AG04450 (cell line): ENCODE measurements around the gene TNFAIP8L1. TPM values are rescaled to one million over a fixed set of nuclear protein-coding genes. Genes with fewer than 3 reads are reported as not detected.
"Not testable (repeated sequence)": the region's sequence is repeated elsewhere in the genome, so short reads cannot be mapped to it uniquely, and the experiment has no call there.

Source experiments
- CTCF ChIA-PET: fragments of 300-600, 350-600 bp; formaldehyde crosslinking; extraction: SDS; loops from one replicate; lab custom pipeline; 2022; ENCODE audit warnings: antibody characterized with exemption, inconsistent platforms; lab: Charles Lee
- POLR2A ChIA-PET: fragments of 350-600 bp; formaldehyde crosslinking; extraction: SDS; loops from one replicate; lab custom pipeline; 2021; ENCODE audit warnings: antibody characterized with exemption, inconsistent platforms; lab: Yijun Ruan, JAX
- DNase-seq: peaks from one replicate; pipeline ENCODE4 v3.0.0-alpha.2; 2011; ENCODE audit warnings: low read depth, low spot score
- H3K27ac ChIP-seq: one replicate; pipeline ENCODE4 v1.5.1; 2012; ENCODE audit warnings: low read depth, low read length, control low read depth
- H3K27me3 ChIP-seq: one replicate; pipeline ENCODE4 v1.6.0; 2012; ENCODE audit warnings: low read length; ENCODE audit not compliant: control insufficient read depth, insufficient read depth
- H3K4me3 ChIP-seq: 2 replicates; pipeline ENCODE4 v1.5.1; 2011; ENCODE audit warnings: mild to moderate bottlenecking, low read depth, low read length, control low read depth
- H3K9me3 ChIP-seq: 2 replicates; pipeline ENCODE4 v1.5.1; 2012; ENCODE audit warnings: low read length; ENCODE audit not compliant: control insufficient read depth, insufficient read depth
- polyA plus RNA-seq: library from polyadenylated mRNA; depleted of rRNA; stranded (reverse); fragments of >200 nt; gene quantifications from 2 replicates; pipeline ENCODE4 v1.2.3, GENCODE V29; 2011
- TF ChIP-seq, protein P1 (sequence below): IDR thresholded peaks from 2 replicates; pipeline ENCODE4 v1.5.1; 2011; ENCODE audit warnings: low read depth, low read length, control low read depth, inconsistent platforms

Gene TNFAIP8L1
- polyA plus RNA-seq, 1 experiment, result 4.1 TPM

DNA sequence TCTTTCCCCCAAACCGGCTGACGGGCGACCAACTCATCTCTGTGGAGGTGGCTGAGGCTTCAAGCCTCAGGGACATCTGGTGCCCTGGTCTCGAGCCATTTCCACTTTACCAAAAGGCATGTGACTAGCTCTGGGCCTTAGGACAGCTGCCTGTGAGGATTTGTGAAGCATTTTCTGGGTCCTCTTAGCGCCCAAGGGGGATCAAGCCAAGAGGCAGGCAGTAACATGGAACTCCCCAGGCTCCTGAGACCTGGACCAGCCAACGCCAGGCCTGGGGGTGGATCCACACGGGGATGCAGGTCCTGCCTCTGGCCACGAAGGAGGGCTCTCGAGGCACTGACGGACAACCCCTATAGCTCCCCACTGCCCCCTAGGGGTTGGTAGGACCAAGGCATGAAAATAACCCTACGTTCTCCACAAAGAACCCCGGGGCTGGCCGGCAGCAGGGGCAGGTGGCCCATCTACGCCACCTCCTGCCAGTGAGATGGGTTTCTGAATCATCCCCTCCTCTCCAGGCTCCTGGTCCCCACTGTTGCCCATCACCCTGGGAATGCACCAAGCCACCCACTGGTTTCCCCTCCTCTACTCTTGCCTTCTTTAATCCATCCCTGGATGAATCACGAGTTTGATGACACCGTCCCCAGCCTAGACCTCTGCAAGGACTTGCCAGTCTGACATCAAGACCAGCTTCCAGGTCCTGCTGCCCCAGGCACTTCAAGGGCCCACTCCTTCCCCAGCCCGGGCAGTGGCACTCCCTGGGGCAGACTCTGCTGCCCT, 37.8 kb downstream of the TNFAIP8L1 start:
- TF ChIP-seq, protein P1, sequence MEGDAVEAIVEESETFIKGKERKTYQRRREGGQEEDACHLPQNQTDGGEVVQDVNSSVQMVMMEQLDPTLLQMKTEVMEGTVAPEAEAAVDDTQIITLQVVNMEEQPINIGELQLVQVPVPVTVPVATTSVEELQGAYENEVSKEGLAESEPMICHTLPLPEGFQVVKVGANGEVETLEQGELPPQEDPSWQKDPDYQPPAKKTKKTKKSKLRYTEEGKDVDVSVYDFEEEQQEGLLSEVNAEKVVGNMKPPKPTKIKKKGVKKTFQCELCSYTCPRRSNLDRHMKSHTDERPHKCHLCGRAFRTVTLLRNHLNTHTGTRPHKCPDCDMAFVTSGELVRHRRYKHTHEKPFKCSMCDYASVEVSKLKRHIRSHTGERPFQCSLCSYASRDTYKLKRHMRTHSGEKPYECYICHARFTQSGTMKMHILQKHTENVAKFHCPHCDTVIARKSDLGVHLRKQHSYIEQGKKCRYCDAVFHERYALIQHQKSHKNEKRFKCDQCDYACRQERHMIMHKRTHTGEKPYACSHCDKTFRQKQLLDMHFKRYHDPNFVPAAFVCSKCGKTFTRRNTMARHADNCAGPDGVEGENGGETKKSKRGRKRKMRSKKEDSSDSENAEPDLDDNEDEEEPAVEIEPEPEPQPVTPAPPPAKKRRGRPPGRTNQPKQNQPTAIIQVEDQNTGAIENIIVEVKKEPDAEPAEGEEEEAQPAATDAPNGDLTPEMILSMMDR, result peak; percentile 49
- no peak overlapping the region for H3K4me3 ChIP-seq
- no peak for DNase-seq
- ChIA-PET POLR2A (no interaction called here), CTCF (no interaction called here)
- no peaks in the 10 kb centered on the region for H3K27me3 ChIP-seq
- H3K9me3 ChIP-seq, result peaks cover 5% of the 10 kb centered on the region; the same call in 1 of the 2 replicates
- no peak overlapping the region for H3K27ac ChIP-seq

DNA sequence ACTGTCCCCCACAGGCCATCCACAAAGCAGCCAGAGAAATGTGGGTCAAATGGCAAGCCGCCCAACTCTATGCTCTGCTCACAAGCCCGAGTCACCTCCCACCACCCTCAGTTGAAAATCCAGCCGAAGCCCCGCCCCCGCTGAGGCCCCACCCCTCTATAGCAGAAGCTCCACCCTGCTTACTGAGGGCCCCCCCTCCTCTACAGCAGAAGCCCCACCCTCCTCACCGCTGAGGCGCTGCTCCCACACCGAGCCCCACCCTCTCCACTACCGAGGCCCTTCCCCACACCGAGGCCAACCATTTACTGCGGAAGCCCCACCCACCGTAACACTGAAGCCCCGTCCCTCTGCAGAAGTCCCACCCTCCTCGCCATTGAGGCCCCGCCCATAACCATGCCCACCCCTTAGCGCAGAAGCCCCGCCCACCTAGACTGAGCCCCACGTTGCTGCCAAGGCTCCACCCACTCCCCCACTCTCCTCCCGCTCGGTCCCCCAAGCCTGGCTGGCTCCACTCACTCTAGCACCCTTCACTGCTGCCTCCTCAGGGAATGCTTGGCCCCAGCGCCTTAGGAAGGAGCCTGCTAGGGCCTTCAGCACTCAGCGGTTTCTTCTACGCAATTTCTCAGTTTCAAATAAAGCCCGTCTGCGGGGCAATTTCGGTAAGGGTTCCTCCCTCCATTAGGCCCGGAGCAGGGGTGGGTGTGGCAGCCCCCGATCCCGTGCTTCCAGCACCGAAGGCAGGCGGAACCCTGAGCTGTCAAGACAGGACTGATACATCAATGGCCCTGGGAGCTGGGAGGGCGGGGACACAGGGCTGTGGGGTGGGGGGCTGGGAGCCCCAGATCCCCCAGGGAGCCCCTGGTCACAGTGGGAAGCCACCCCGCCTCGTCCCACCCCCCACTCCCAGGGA, 39.8 kb downstream of the TNFAIP8L1 start:
- TF ChIP-seq, protein P1, result no peak
- no peak for DNase-seq
- ChIA-PET POLR2A (interaction anchor here (1.1 kb wide), 1 partner anchor 9 kb away, joined by 4 read pairs; the partner anchor contains the start of gene MYDGF), CTCF (interaction anchor here (0.6 kb wide), 1 partner anchor 67 kb away, joined by 4 read pairs; no protein-coding TSS in a partner anchor)
- Histone ChIP-seq H3K27ac (no peak overlapping the region), H3K4me3 (no peak overlapping the region), H3K27me3 (no peaks in the 10 kb centered on the region), H3K9me3 (peaks cover 5% of the 10 kb centered on the region; the same call in 1 of the 2 replicates)

DNA sequence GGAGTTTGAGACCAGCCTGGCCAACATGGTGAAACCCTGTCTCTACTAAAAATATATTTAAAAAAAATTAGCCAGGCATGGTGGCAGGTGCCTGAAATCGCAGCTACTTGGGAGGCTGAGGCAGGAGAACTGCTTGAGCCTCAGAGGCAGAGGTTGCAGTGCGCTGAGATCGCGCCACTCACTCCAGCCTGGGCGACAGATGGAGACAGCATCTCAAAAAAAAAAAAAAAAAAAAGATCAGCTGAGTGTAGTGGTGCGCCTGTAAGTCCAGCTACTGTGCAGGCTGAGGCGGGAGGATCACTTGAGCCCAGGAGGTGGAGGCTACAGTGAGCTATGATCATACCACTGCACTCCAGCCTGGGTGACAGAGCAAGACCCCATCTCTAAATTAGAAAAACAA, 40.7 kb downstream of the TNFAIP8L1 start:
- POLR2A ChIA-PET, result interaction anchor here (0.7 to 1.1 kb wide), 2 partner anchors 10 to 104 kb away, joined by 3 to 4 read pairs; partner anchors contain the start of gene MYDGF
- H3K9me3 ChIP-seq, H3K27me3 ChIP-seq, H3K27ac ChIP-seq, H3K4me3 ChIP-seq, DNase-seq: not testable (repeated sequence)
- CTCF ChIA-PET, result interaction anchor here (0.9 kb wide), 1 partner anchor 43 kb away, joined by 3 read pairs; no protein-coding TSS in a partner anchor

DNA sequence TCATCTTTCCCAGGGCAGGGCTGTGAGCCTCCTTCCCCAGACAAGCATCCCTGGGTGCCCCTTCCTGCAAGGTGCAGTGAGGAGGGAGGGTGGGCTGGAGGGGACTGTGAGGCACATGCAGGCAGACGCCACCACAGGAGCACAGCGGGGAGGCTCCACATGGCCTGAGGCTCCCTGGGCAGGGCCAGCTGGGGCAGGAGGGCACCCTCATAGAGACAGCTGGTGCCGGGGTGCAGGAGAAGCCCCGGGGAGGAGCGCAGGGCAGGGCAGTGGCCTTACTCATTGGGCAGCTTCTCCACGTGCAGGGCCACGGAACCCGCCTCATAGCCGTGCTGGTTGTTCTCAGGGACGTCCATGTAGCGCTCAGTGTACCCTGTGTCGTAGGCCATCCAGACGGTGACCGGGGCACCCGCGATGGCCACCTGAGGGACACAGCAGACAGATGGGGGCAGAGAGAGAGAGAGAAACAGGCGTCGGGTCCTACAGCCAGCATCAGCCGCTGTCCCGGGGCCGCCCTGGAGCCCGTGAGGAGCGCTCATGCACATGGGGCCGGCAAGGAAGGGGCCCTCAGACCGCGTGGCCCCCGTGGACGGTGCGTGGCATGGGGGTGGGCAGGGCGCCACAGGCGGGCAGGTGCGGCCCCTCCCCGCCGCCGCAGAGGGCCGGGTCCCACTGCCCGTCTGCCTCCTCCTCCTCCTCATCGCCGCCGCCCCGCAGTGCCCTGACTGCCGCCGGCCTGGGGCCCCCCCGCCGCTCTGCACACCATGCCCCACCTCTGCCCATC, 43.3 kb downstream of the TNFAIP8L1 start:
- ChIA-PET CTCF (no interaction called here), POLR2A (no interaction called here)
- Histone ChIP-seq H3K27me3 (no peaks in the 10 kb centered on the region), H3K9me3 (peaks cover 5% of the 10 kb centered on the region; the same call in 1 of the 2 replicates), H3K4me3 (no peak overlapping the region), H3K27ac (no peak overlapping the region)
- TF ChIP-seq, protein P1, result no peak
- no peak for DNase-seq
